Ishikawa (cell line): Measurements from ENCODE around the gene ZNF628.

Source experiments
- CEBPB ChIP-seq: IDR thresholded peaks from 2 replicates; pipeline ENCODE4 v1.6.1; 2012
- CREB1 ChIP-seq: IDR thresholded peaks from 2 replicates; pipeline ENCODE4 v1.6.1; 2012; ENCODE audit warnings: low read depth
- EGR1 ChIP-seq: IDR thresholded peaks from 2 replicates; pipeline ENCODE4 v1.6.1; 2012
- EP300 ChIP-seq: IDR thresholded peaks from 2 replicates; pipeline ENCODE4 v1.6.1; 2012; ENCODE audit warnings: borderline replicate concordance
- FOXM1 ChIP-seq: IDR thresholded peaks from 2 replicates; pipeline ENCODE4 v1.6.1; 2012; ENCODE audit warnings: low read depth, borderline replicate concordance
- MAX ChIP-seq: IDR thresholded peaks from 2 replicates; pipeline ENCODE4 v1.6.1; 2012
- NFIC ChIP-seq: IDR thresholded peaks from 2 replicates; pipeline ENCODE4 v1.6.1; 2012
- RAD21 ChIP-seq: IDR thresholded peaks from 2 replicates; pipeline ENCODE4 v1.6.1; 2012; ENCODE audit warnings: low read depth
- REST ChIP-seq: IDR thresholded peaks from 2 replicates; pipeline ENCODE4 v1.6.1; 2012; ENCODE audit warnings: low read depth, mild to moderate bottlenecking
- TAF1 ChIP-seq: IDR thresholded peaks from 2 replicates; pipeline ENCODE4 v1.6.1; 2012; ENCODE audit warnings: low read depth, mild to moderate bottlenecking
- TCF12 ChIP-seq: IDR thresholded peaks from 2 replicates; pipeline ENCODE4 v1.6.1; 2012; ENCODE audit warnings: low read depth
- TEAD4 ChIP-seq: IDR thresholded peaks from 2 replicates; pipeline ENCODE4 v1.6.1; 2012
- USF1 ChIP-seq: IDR thresholded peaks from 2 replicates; pipeline ENCODE4 v1.6.1; 2012
- YY1 ChIP-seq: IDR thresholded peaks from 2 replicates; pipeline ENCODE4 v1.6.1; 2012; ENCODE audit warnings: low read depth
- ZBTB7A ChIP-seq: IDR thresholded peaks from 2 replicates; pipeline ENCODE4 v1.6.1; 2012; ENCODE audit warnings: low read depth

The ZNF628 gene

GRCh38 chr19:55479451-55480230 lies 3.2 kb downstream of the ZNF628 start:
- TF ChIP-seq YY1 (no peak), REST (no peak), EP300 (no peak), CREB1 (no peak), EGR1 (no peak), FOXM1 (no peak), MAX (no peak), USF1 (no peak), TAF1 (no peak), CEBPB (no peak), TEAD4 (no peak), NFIC (no peak), RAD21 (no peak), TCF12 (no peak), ZBTB7A (no peak)

- no peak for TF ChIP-seq TEAD4
- TF ChIP-seq EP300: no peak
- TF ChIP-seq MAX: no peak
- TF ChIP-seq RAD21: no peak
- no peak for TF ChIP-seq FOXM1
- no peak for TF ChIP-seq REST
- TF ChIP-seq CREB1: no peak
Observed at GRCh38 chr19:55481148-55481793, 4.9 kb downstream of the ZNF628 start.

GRCh38 chr19:55481794-55482155 lies 5.4 kb downstream of the ZNF628 start:
- no peak for TF ChIP-seq CREB1
- TF ChIP-seq TAF1: no peak
- no peak for TF ChIP-seq MAX
- TF ChIP-seq REST: no peak

- TF ChIP-seq EP300 (no peak), CEBPB (no peak), ZBTB7A (no peak), FOXM1 (no peak), TCF12 (no peak), CREB1 (no peak), EGR1 (no peak), YY1 (no peak), REST (no peak), USF1 (no peak), NFIC (no peak), RAD21 (no peak), TAF1 (no peak), TEAD4 (no peak), MAX (no peak)
Observed at GRCh38 chr19:55482156-55482961, 5.9 kb downstream of the ZNF628 start.
